GM18526 (cell line): ENCODE data around the gene EPHA7.

ENCODE experiments used
- POLR2A ChIP-seq: IDR thresholded peaks from 3 replicates; pipeline ENCODE4 v1.6.1; 2011; ENCODE audit not compliant: insufficient read length; ENCODE audit errors: extremely low read depth

Gene EPHA7

DNA sequence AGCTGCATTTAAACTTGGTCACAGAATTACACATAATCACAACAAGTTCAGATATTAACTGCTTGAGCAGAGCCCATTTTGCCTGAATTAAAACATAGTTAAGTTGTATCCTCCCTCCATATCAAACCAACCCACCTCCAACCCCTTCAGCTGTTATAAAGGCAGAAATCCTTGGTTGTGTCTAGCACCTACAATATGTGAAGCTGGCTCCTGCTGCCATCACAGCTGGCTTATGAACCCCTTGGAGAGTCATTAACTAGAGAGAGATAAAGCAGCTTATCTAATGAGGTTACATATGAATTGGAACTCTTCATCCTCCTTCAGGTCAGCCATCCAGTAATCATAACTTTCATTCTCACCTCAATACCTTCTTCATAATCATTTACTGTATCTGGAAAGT lies 101.8 kb downstream of the EPHA7 start:
- TF ChIP-seq POLR2A = no peak

DNA sequence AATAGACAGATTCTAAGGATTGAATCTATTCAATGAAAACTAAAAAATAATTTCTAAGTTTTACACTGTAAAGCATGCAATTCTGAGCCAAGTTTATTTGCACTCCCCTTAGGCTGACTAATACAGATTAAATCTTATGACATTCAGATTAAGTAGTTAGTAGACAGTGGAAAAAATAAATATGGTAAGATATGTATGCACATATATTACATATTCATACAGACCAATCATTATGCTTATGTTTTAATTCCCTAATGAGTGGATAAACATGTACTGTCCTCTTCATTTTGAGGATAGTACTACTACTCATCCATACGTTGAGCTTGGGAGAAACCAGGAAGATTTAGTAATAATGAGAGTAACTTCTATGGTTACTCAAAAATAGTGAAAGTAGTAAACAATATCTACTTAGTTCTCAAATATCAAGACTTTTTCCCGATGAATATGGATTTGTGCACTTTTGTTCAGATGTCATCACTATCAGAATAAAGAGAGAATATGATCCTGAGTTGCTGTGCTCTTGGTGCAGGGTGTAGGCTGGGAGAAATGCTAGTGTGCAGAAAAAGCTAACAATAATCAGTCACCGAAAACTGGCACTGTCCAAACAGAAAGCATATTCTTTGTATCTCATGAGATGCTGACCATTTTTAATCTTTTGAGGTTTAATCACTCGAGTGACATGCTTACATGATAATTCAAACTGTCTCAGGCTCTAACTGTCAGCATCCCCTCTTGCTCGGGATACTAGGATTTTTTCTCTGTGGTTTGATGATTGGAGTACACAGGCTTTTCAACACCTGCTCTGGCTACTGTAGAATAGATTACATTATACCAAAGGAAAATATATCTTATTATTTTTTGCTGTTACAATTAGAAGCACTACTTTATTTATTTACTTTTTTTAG lies 111.6 kb downstream of the EPHA7 start:
- TF ChIP-seq POLR2A = no peak

DNA sequence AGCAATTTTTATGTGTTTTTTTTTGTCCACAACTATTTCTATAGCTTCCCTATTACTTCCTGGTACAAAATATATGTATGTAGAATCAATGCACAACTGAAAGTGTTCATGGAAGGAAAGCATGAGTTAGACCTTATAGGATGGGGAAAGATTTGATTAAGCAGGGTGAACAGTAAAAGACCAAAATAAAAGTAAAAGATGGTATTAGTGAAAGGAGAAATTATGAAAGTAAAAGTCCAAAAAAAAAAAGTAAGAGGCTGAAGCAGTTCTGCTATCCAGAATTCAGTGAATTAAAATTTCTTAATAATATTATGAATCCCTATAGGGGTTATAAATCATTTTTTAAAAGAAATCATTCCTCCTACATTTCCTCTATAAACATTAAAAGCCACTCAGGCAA lies 114.3 kb downstream of the EPHA7 start:
- no peak for TF ChIP-seq POLR2A

DNA sequence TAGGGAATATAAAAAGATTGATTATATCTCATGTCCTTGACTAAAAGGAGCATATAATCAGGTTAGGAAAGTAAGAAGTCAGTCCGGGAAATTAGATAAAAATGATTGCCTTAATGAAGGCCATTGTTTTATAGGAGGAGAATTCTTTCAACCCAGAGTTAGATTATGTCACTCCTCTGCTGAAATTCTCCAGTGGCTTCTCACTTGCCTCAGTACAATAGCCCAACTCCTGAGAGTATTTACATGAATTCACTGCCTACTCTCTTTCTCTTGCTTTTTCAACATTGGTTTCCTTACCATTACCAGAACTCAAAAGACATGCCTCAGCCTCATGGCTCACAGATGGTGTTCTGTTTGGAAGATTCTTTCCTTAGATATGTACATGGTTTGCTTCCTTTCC lies 114.9 kb downstream of the EPHA7 start:
- TF ChIP-seq POLR2A = no peak

DNA sequence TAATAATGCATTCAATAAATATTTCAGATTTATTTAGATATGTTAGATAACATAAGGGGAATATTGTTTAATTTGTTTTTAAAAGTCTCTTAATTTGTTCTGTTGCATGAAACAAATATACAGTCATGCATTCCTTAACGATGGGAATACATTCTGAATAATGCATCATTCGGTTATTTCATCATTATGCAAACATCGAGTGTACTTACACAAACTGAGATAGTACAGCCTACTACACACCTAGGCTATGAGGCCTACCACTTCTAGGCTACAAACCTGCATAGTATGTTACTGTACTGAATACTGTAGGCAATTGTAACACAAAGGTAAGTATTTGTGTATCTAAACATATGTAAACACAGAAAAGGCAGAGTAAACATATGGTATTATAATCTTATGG lies 118.7 kb downstream of the EPHA7 start:
- no peak for TF ChIP-seq POLR2A

DNA sequence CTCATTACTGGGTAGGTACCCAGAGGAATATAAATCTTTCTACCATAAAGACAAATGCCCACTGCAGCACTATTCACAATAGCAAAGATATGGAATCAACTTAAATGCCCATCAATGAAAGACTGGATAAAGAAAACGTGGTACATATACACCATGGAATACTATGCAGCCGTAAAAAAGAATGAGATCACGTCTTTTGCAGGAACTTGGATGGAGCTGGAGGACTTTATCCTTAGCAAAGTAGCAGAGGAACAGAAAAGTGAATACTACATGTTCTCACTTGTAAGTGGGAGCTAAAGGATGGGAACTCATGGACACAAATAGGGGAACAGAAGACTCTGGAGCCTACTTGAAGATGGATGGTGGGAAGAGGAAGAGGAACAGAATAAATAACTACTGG lies 119.7 kb downstream of the EPHA7 start:
- no peak for TF ChIP-seq POLR2A

DNA sequence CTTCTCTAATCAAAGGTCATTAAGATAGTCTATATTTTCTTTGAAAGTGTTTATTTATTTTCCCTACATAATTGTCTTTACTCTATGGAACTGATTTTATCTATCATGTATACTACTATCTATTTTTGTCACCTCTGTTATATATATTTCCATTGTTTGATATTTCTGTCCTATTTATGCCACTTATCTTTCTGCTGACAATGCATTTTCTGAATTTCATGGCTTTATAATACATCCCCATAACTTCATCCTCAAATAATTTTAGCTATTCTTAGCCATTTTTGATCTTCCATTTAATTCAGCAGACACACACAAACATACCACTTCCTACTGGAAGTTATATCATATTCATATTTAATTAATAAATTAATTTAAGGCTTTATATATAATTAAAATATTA lies 123.7 kb downstream of the EPHA7 start:
- TF ChIP-seq POLR2A = no peak

DNA sequence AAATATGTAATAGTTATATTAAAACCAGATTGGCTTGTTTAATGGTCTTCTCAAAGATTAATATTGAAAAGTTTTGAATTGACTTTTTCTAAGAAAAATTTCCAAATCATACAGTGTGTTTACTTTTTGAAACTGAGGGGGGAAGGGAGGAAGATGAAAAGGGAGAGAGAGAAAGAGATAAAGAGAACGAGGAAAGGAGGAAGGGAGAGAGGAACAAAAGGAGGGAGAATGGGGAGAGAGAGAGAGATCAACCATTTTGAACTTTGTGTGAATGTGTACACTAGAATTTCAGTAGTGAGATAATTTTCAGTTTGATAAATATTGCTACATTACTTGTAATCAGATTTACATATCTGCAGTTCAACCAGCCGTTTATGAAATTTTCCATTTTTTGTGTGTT lies 124.5 kb downstream of the EPHA7 start:
- no peak for TF ChIP-seq POLR2A

DNA sequence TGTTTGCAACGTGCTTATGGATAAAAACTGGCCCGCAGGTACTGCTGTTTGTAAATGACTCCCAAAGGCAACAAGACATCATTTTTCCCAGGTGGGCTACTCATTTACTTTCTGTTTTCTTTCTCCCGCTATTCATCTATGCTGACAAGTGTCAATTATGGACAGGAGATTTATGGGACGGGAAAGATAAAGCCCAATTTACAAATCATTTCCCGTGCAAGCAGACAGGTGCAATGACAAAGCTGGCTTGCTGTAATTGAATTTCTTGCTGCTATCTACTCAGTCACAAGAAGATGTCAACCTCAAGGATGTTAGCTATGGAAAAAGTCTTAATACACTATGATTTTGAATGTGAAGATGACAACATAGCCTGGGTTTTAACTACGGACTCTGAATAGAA lies 125.5 kb downstream of the EPHA7 start:
- TF ChIP-seq POLR2A = no peak

DNA sequence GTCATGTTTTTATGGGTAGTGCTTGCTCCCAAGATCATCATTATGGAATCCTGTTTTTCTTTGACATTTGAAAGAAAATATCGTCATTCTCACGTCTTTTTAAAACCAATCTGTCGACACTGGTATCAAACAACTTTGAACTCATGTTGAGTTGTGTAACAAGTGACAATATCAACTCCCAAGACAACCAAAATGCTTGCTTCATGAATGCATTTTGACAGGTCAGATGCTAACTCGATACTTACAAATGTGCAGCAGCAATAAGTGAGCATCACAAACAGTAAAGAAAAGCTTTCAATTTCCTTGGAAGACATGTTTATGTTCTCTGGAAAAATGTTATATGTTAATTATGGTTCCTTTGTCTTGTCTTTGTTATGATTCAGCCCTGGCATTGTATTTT lies 125.9 kb downstream of the EPHA7 start:
- no peak for TF ChIP-seq POLR2A

DNA sequence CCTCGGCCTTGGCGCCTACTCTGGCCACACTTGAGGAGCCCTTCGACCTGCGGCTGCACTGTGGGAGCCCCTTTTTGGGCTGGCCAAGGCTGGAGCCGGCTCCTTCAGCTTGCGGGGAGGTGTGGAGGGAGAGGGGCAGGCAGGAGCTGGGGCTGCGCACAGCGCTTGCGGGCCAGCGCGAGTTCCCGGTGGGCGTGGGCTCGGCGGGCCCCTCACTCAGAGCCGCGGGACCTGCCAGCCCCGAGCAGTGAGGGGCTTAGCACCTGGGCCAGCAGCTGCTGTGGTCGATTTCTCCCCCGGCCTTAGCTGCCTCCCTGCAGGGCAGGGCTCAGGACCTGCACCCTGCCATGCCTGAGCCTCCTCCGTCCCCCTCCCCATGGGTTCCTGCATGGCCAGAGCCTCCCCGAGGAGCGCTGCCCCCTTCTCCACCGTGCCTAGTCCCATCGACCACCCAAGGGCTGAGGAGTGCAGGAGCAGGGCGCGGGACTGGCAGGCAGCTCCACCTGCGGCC lies 136.8 kb downstream of the EPHA7 start:
- no peak for TF ChIP-seq POLR2A

DNA sequence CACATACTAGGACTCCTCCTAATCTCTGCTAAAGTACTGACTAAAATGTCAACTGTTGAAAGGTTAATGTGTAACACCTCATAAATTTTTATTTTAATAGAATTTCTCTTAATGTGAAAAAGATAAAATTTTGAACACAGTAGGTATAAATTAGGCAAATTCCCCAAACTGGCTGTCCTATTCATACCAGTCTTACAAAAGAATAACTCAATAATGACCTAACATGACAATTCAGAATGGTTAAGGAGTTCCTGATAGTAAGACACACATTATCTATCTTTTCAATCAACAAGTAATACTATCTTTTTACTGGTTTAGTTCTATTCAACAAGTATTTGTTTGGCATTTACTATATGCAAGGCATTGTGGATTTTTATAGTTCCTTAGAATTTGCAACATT lies 141.1 kb downstream of the EPHA7 start:
- TF ChIP-seq POLR2A = no peak

DNA sequence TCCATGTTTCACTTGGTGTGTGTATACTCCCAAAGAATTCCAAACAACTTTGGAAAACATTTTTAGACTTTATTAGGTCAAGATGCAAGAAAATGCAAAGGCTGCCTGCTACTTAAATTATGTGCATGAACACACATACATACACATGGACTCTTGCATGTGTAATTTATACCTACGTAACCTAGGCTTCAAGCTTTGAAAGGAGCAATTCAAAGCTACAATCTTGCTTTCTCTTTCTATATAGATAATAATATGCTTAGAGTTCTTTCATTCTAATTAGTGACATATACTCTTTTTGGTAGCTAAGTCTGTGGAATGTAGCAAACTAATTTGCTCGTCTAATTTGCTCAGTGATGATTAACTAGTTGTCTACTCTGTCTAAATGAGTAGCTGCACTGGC lies 146.5 kb downstream of the EPHA7 start:
- TF ChIP-seq POLR2A = no peak

DNA sequence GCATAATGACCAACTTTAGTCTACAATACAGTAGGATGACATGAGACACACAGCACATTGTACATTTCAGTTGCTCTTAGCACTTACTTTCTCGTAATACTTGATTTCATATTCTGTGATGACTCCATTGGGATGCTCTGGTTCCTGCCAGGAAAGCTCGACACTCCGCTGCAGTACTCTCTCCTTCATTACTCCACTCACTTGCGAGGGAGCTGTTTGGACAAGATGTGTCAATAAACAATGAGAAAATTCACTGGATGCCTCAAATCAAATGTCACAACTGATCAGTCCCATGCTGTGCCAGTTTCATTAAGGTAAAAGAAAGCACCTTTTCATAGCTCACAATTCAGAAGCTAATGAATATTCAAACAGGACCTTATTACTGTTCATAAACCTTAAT lies 147.1 kb downstream of the EPHA7 start:
- no peak for TF ChIP-seq POLR2A

DNA sequence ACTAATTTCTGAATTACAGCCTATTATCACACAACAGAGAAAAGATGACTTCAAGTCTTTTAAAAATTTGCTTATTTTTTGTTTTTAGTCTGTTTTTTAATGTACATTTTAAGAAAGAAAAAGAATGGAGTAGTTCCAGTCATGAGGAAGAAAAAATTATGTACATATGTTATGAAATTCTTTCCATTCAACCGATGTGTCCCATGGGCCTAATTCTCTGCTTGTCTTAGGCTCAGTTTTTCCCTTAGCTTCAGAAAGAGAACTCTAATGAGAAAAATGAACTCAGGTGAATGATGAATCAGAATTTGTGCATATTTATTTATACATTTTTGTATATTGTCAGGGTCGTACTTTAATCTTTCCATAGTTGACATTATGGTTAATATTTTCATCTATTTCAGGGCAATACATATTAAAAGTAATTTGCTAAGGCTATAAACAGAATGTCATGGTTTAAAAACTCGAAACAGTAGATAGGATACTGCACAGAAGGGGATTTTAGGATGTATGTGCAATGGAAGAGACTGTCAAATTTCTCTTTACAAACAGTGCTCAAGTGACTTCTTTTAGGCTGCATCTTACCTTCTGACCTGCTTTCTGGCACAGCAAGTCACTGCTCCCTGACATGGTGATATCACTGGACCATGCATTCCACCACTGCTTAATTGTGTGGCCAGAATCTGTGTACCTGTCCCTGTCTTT lies 153.1 kb downstream of the EPHA7 start:
- no peak for TF ChIP-seq POLR2A

DNA sequence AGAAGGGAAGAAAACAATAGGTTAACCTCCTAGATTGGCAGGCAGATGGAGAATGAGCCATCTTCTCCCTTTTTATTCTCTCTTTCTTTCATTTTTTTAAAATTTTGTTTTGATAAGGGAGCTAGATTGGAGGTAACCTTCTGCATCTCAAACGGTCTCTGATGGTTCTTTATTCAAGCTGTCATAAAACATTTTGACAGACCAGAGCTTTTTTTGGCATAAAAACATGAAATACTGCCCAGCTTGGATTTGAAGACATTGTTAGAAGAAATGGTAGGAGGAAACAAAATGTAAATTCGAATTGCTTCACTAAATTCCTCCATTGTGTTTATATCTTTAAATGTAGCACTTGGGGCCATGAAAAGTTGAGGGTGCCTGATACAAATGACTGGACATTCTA lies 158.5 kb downstream of the EPHA7 start:
- TF ChIP-seq POLR2A = no peak
